Nephron progenitor cell (in vitro differentiated cells): ENCODE data around the gene HGS.

Experiments
- DNase-seq: peaks from one replicate; pipeline ENCODE4 v3.0.0; 2021
- H3K27ac Mint-ChIP-seq: 2 replicates; pipeline ENCODE4 v1.8.0; 2021; ENCODE audit warnings: mild to moderate bottlenecking, moderate library complexity, mixed read lengths
- H3K27me3 Mint-ChIP-seq: 2 replicates; pipeline ENCODE4 v1.8.0; 2021; ENCODE audit warnings: mild to moderate bottlenecking, low read depth, mixed read lengths; ENCODE audit not compliant: poor library complexity
- H3K36me3 Mint-ChIP-seq: 2 replicates; pipeline ENCODE4 v1.8.0; 2021; ENCODE audit warnings: low read depth, mixed read lengths
- H3K4me1 Mint-ChIP-seq: 2 replicates; pipeline ENCODE4 v1.8.0; 2021; ENCODE audit warnings: mixed read lengths
- H3K4me3 Mint-ChIP-seq: 2 replicates; pipeline ENCODE4 v1.8.0; 2021; ENCODE audit warnings: mild to moderate bottlenecking, moderate library complexity, mixed read lengths
- H3K9me3 Mint-ChIP-seq: 2 replicates; pipeline ENCODE4 v1.8.0; 2021; ENCODE audit warnings: mild to moderate bottlenecking, moderate library complexity, mixed read lengths
- CTCF ChIP-seq: fragments of 200-600 bp; sonication (generic); IDR thresholded peaks from 2 replicates; pipeline ENCODE4 v1.5.0; 2021; ENCODE audit warnings: antibody characterized with exemption

HGS gene

GRCh38 chr17:81695801-81696200 is 12.0 kb downstream of the HGS start:
- Mint-ChIP-seq H3K4me3 (no peak overlapping the region), H3K36me3 (peaks cover 30% of the 10 kb centered on the region), H3K9me3 (peaks cover 3% of the 10 kb centered on the region), H3K27me3 (no peaks in the 10 kb centered on the region), H3K27ac (no peak overlapping the region), H3K4me1 (peaks cover 2% of the 10 kb centered on the region)
- no peak for TF ChIP-seq CTCF
- no peak for DNase-seq

- peaks cover 34% of the 10 kb centered on the region for H3K36me3 Mint-ChIP-seq
- peaks cover 3% of the 10 kb centered on the region for H3K9me3 Mint-ChIP-seq
- no peak overlapping the region for H3K4me3 Mint-ChIP-seq
- DNase-seq: no peak
- H3K27ac Mint-ChIP-seq: no peak overlapping the region
- no peak for TF ChIP-seq CTCF
- no peaks in the 10 kb centered on the region for H3K27me3 Mint-ChIP-seq
- H3K4me1 Mint-ChIP-seq: peaks cover 7% of the 10 kb centered on the region
Observed at GRCh38 chr17:81696218-81696941, 12.6 kb downstream of the HGS start.

GRCh38 chr17:81697261-81698044 is 13.6 kb downstream of the HGS start:
- no peak for DNase-seq
- no peak overlapping the region for H3K4me3 Mint-ChIP-seq
- TF ChIP-seq CTCF: no peak
- peaks cover 34% of the 10 kb centered on the region for H3K36me3 Mint-ChIP-seq
- peak overlapping the region; percentile 97 for H3K27ac Mint-ChIP-seq
- peaks cover 3% of the 10 kb centered on the region for H3K9me3 Mint-ChIP-seq
- H3K4me1 Mint-ChIP-seq: peaks cover 18% of the 10 kb centered on the region
- H3K27me3 Mint-ChIP-seq: no peaks in the 10 kb centered on the region

- Mint-ChIP-seq H3K36me3 (peaks cover 43% of the 10 kb centered on the region), H3K4me1 (peaks cover 27% of the 10 kb centered on the region), H3K27me3 (no peaks in the 10 kb centered on the region), H3K4me3 (peak overlapping the region; percentile 70), H3K27ac (no peak overlapping the region), H3K9me3 (peaks cover 3% of the 10 kb centered on the region)
- DNase-seq: no peak
- no peak for TF ChIP-seq CTCF
Observed at GRCh38 chr17:81700353-81701287, 16.8 kb downstream of the HGS start.

- no peak for TF ChIP-seq CTCF
- no peak overlapping the region for H3K27ac Mint-ChIP-seq
- H3K9me3 Mint-ChIP-seq: peaks cover 3% of the 10 kb centered on the region
- no peak for DNase-seq
- H3K36me3 Mint-ChIP-seq: peaks cover 51% of the 10 kb centered on the region
- peaks cover 27% of the 10 kb centered on the region for H3K4me1 Mint-ChIP-seq
- no peaks in the 10 kb centered on the region for H3K27me3 Mint-ChIP-seq
- peak overlapping the region; percentile 97 for H3K4me3 Mint-ChIP-seq
Observed at GRCh38 chr17:81701288-81702071, 17.7 kb downstream of the HGS start.
